HCT116 (cell line): ENCODE data around the gene TBC1D4. TPM values are rescaled to one million over a fixed set of nuclear protein-coding genes. Genes with fewer than 3 reads are reported as not detected.

Experiments used
- ATAC-seq: fragments of 200-7000 bp; cut with Tn5 transposase; 2 replicates; pipeline ENCODE4 v1.9.1; 2020; ENCODE audit warnings: mild to moderate bottlenecking, moderate library complexity
- BruUV-seq: library from RNA; stranded (reverse); fragments of 400-500 nt; replicated peaks from 2 replicates; lab custom pipeline; 2021; lab: Mats Ljungman, UMichigan
- CTCF ChIA-PET: fragments of 300-600 bp; sonication (Branson Sonifier 250); formaldehyde crosslinking; loops from one replicate; lab custom pipeline; 2021; ENCODE audit warnings: antibody characterized with exemption; lab: Charles Lee
- POLR2A ChIA-PET: fragments of 300-600, 350-600 bp; sonication (Branson Sonifier 250); formaldehyde crosslinking; loops from one replicate; lab custom pipeline; 2021; ENCODE audit warnings: antibody characterized with exemption; lab: Charles Lee
- RAD21 ChIA-PET, 2 experiments: fragments of 300-600 bp; sonication (Branson Sonifier 250); formaldehyde crosslinking; loops; one replicate each; lab custom pipeline; 2023; ENCODE audit warnings: low total read pairs in 2 of 2; ENCODE audit not compliant: uncharacterized antibody in 2 of 2, unreplicated experiment in 2 of 2, low non-redundant PET in 1 of 2; lab: Charles Lee
- DNase-seq: peaks from one replicate; pipeline ENCODE4 v3.0.0-alpha.2; 2010; ENCODE audit warnings: low read depth, low spot score
- H2AFZ ChIP-seq: fragments of 200-600 bp; shearing (Covaris generic), sonication (generic); 2 replicates; pipeline ENCODE4 v1.6.1; 2017; ENCODE audit warnings: low read depth, mixed run types, mixed read lengths, antibody characterized with exemption, low read length; ENCODE audit not compliant: poor library complexity, severe bottlenecking
- H3K27ac ChIP-seq: 2 replicates; pipeline ENCODE4 v1.5.1; 2012; ENCODE audit warnings: low read depth, low read length
- H3K27me3 ChIP-seq: fragments of 200-600 bp; sonication (generic); 2 replicates; pipeline ENCODE4 v1.6.1; 2016; ENCODE audit warnings: mixed run types, low read length, mixed read lengths; ENCODE audit not compliant: insufficient read depth
- H3K36me3 ChIP-seq, 2 experiments: fragments of 200-500 bp in 1 of 2; fragments of 200-600 bp in 1 of 2; sonication (Bioruptor generic) in 1 of 2; sonication (generic) in 1 of 2; 2 replicates each; pipeline versions ENCODE4 v1.5.1 to v1.6.1; 2014 to 2016; ENCODE audit warnings: low read length in 2 of 2, inconsistent platforms in 1 of 2, mixed read lengths in 1 of 2, mixed run types in 1 of 2; ENCODE audit not compliant: insufficient read depth in 2 of 2, control insufficient read depth in 1 of 2
- H3K4me1 ChIP-seq, 2 experiments: fragments of 200-600 bp in 1 of 2; sonication (generic) in 1 of 2; 2 replicates each; pipeline versions ENCODE4 v1.5.1 to v1.6.1; 2012 to 2017; ENCODE audit warnings: low read length in 2 of 2, inconsistent platforms in 1 of 2, mild to moderate bottlenecking in 1 of 2, mixed read lengths in 1 of 2, mixed run types in 1 of 2, moderate library complexity in 1 of 2; ENCODE audit not compliant: insufficient read depth in 2 of 2, control insufficient read depth in 1 of 2
- H3K4me2 ChIP-seq: fragments of 200-600 bp; sonication (generic); 2 replicates; pipeline ENCODE4 v1.6.1; 2017; ENCODE audit warnings: mixed run types, low read length, mixed read lengths
- H3K4me3 ChIP-seq, 2 experiments: fragments of 200-600 bp in 1 of 2; sonication (generic) in 1 of 2; replicated peaks in 1 of 2; 2 replicates each; pipeline ENCODE4 v1.5.1; 2011 to 2016; ENCODE audit warnings: low read length in 2 of 2, control low read depth in 1 of 2, low read depth in 1 of 2, mild to moderate bottlenecking in 1 of 2, mixed read lengths in 1 of 2, mixed run types in 1 of 2
- H3K79me2 ChIP-seq: fragments of 200-600 bp; sonication (generic); 2 replicates; pipeline ENCODE4 v1.6.1; 2017; ENCODE audit warnings: mild to moderate bottlenecking, mixed run types, low read length, moderate library complexity, mixed read lengths; ENCODE audit not compliant: insufficient read depth
- H3K9ac ChIP-seq: fragments of 200-600 bp; sonication (generic); 2 replicates; pipeline ENCODE4 v1.6.1; 2016; ENCODE audit warnings: low read length, mixed read lengths
- H3K9me2 ChIP-seq: fragments of 200-600 bp; sonication (generic), shearing (Covaris generic); 2 replicates; pipeline ENCODE4 v1.6.1; 2017; ENCODE audit warnings: mixed run types, mild to moderate bottlenecking, moderate library complexity; ENCODE audit not compliant: insufficient read depth
- H3K9me3 ChIP-seq, 2 experiments: fragments of 200-500 bp in 1 of 2; fragments of 200-600 bp in 1 of 2; sonication (Bioruptor generic) in 1 of 2; sonication (generic) in 1 of 2; 2 replicates each; pipeline ENCODE4 v1.6.1; 2014 to 2017; ENCODE audit warnings: low read length in 2 of 2, mixed read lengths in 2 of 2, inconsistent platforms in 1 of 2, low read depth in 1 of 2, mild to moderate bottlenecking in 1 of 2, mixed run types in 1 of 2, moderate library complexity in 1 of 2; ENCODE audit not compliant: control insufficient read depth in 1 of 2, insufficient read depth in 1 of 2
- H4K20me1 ChIP-seq: fragments of 200-600 bp; sonication (generic), shearing (Covaris generic); 2 replicates; pipeline ENCODE4 v1.6.1; 2017; ENCODE audit warnings: mixed run types, mild to moderate bottlenecking, moderate library complexity; ENCODE audit not compliant: insufficient read depth
- CTCF ChIP-seq, 3 experiments: fragments of 200-600 bp in 1 of 3; sonication (generic) in 1 of 3; IDR thresholded peaks in 2 of 3; conservative IDR thresholded peaks in 1 of 3; 2 replicates each; pipeline ENCODE4 v1.5.1; 2012 to 2017; ENCODE audit warnings: low read depth in 2 of 3, low read length in 2 of 3, antibody characterized with exemption in 1 of 3, borderline replicate concordance in 1 of 3, control low read depth in 1 of 3, mild to moderate bottlenecking in 1 of 3, mixed read lengths in 1 of 3, mixed run types in 1 of 3, moderate library complexity in 1 of 3; ENCODE audit not compliant: insufficient read depth in 1 of 3
- EZH2phosphoT487 ChIP-seq: fragments of 200-600 bp; IDR thresholded peaks from 2 replicates; pipeline ENCODE4 v1.6.1; 2018; ENCODE audit warnings: antibody characterized with exemption, borderline replicate concordance
- JUND ChIP-seq: IDR thresholded peaks from 2 replicates; pipeline ENCODE4 v1.6.1; 2012
- POLR2AphosphoS5 ChIP-seq: IDR thresholded peaks from 2 replicates; pipeline ENCODE4 v1.6.1; 2011; ENCODE audit warnings: mild to moderate bottlenecking, low read depth, low read length, moderate library complexity
- YY1 ChIP-seq: IDR thresholded peaks from 2 replicates; pipeline ENCODE4 v1.6.1; 2011; ENCODE audit warnings: low read length, low read depth, moderate library complexity, mild to moderate bottlenecking; ENCODE audit not compliant: insufficient replicate concordance; ENCODE audit errors: extremely low read depth
- ZBTB33 ChIP-seq: IDR thresholded peaks from 2 replicates; pipeline ENCODE4 v1.6.1; 2011; ENCODE audit warnings: mild to moderate bottlenecking, low read length, moderate library complexity; ENCODE audit not compliant: insufficient replicate concordance; ENCODE audit errors: extremely low read depth
- ZNF274 ChIP-seq: fragments of 200-500 bp; sonication (Bioruptor generic); IDR thresholded peaks from 2 replicates; pipeline ENCODE4 v1.6.1; 2014; ENCODE audit warnings: mild to moderate bottlenecking, low read depth, low read length, inconsistent platforms
- intact Hi-C: fragments of 100-400 bp; cut with micrococcal nuclease; formaldehyde crosslinking; loops from 2 replicates; pipeline ENCODE4 v1.10.0; 2022
- total RNA-seq: library from RNA; stranded (reverse); gene quantifications from one replicate; pipeline ENCODE4 v1.2.1, GENCODE V29; 2021; ENCODE audit not compliant: unreplicated experiment

TBC1D4 gene
- total RNA-seq, 1 experiment from 2014 or later, result 24.6 TPM

GRCh38 chr13:75447493-75447892 is 34.5 kb downstream of the TBC1D4 start (continued):
- TF ChIP-seq CTCF (IDR thresholded peaks at IDR 0.05 in 2 of 3, conservative IDR thresholded peaks at IDR 0.05 in 1 of 3; ENCODE audit: borderline replicate concordance in 1 of 3, insufficient read depth in 1 of 3, low read depth in 2 of 3, low read length in 2 of 3) (no peak), POLR2AphosphoS5 (no peak), ZBTB33 (no peak), EZH2phosphoT487 (no peak), ZNF274 (no peak)

- Histone ChIP-seq H3K4me1 (no peaks in the 10 kb centered on the region), H3K79me2 (peaks cover 29% of the 10 kb centered on the region), H3K36me3 (no peaks in the 10 kb centered on the region), H3K4me2 (no peak overlapping the region), H3K4me3 (no peak overlapping the region), H3K9me2 (no peaks in the 10 kb centered on the region), H3K9ac (no peak overlapping the region), H3K9me3 (no peaks in the 10 kb centered on the region), H3K27ac (no peak overlapping the region), H3K27me3 (no peaks in the 10 kb centered on the region), H4K20me1 (no peaks in the 10 kb centered on the region), H2AFZ (no peak overlapping the region)
- TF ChIP-seq JUND (no peak), YY1 (no peak)
- ChIA-PET RAD21 (no interaction called here), CTCF (no interaction called here), POLR2A (no interaction called here)
- ATAC-seq, result no peak
- DNase-seq, result no peak
- intact Hi-C loops, result no loop called here
- BruUV-seq, result no TSS peak
Measured at GRCh38 chr13:75446874-75447273, 35.1 kb downstream of the TBC1D4 start.
